GM18873 (cell line): ENCODE data around the gene SLC1A4.
A peak's percentile ranks its signal among the peaks of the same experiment; 100 is the strongest.
"Not testable (repeated sequence)": the region's sequence is repeated elsewhere in the genome, so short reads cannot be mapped to it uniquely, and the experiment has no call there.

Experiments
- ATAC-seq: cut with Tn5 transposase; IDR thresholded peaks from one replicate; pipeline ENCODE4 v1.9.1; 2021; ENCODE audit warnings: mild to moderate bottlenecking, moderate library complexity, moderate number of reproducible peaks; ENCODE audit not compliant: unreplicated experiment, low FRiP score

The SLC1A4 gene

GRCh38 chr2:64963138-64963537 lies 26.1 kb upstream of the SLC1A4 start:
- ATAC-seq: not testable (repeated sequence)

GRCh38 chr2:64963719-64964118 lies 25.5 kb upstream of the SLC1A4 start:
- no peak for ATAC-seq

- ATAC-seq: no peak
These were observed 23.2 kb upstream of the SLC1A4 start for GRCh38 chr2:64966017-64966416.

- no peak for ATAC-seq
These were observed 22.4 kb upstream of the SLC1A4 start for GRCh38 chr2:64966839-64967238.

GRCh38 chr2:64967601-64968000 lies 21.6 kb upstream of the SLC1A4 start:
- ATAC-seq: no peak

- ATAC-seq: not testable (repeated sequence)
These were observed 20.1 kb upstream of the SLC1A4 start for GRCh38 chr2:64969086-64969485.

GRCh38 chr2:64970495-64970894 lies 18.7 kb upstream of the SLC1A4 start:
- ATAC-seq: no peak

GRCh38 chr2:64972426-64972825 lies 16.8 kb upstream of the SLC1A4 start:
- ATAC-seq: no peak

- ATAC-seq: no peak
These were observed 16.3 kb upstream of the SLC1A4 start for GRCh38 chr2:64972876-64973275.

- no peak for ATAC-seq
These were observed 13.9 kb upstream of the SLC1A4 start for GRCh38 chr2:64975232-64975821.

- no peak for ATAC-seq
These were observed 12.9 kb upstream of the SLC1A4 start for GRCh38 chr2:64976276-64976675.

- ATAC-seq: no peak
These were observed 10.5 kb upstream of the SLC1A4 start for GRCh38 chr2:64978514-64979268.

- no peak for ATAC-seq
These were observed 9.5 kb upstream of the SLC1A4 start for GRCh38 chr2:64979744-64980143.

GRCh38 chr2:64980183-64980582 lies 9.0 kb upstream of the SLC1A4 start:
- no peak for ATAC-seq

GRCh38 chr2:64982311-64982857 lies 6.8 kb upstream of the SLC1A4 start:
- ATAC-seq: peak; percentile 59

- no peak for ATAC-seq
These were observed 6.3 kb upstream of the SLC1A4 start for GRCh38 chr2:64982932-64983331.

- ATAC-seq: no peak
These were observed 3.8 kb upstream of the SLC1A4 start for GRCh38 chr2:64985447-64985846.

- ATAC-seq: no peak
These were observed 1.9 kb upstream of the SLC1A4 start for GRCh38 chr2:64987001-64987955.

GRCh38 chr2:64987956-64988419 lies 1.2 kb upstream of the SLC1A4 start:
- no peak for ATAC-seq

GRCh38 chr2:64988420-64989125 lies 626 bp upstream of the SLC1A4 start:
- peak; percentile 27 for ATAC-seq
